ENCODE results near the gene COL25A1.

- TF ChIP-seq CTCF (IDR thresholded peaks at IDR 0.05) (no peak), POLR2A (IDR thresholded peaks at IDR 0.05) (no peak), EP300 (IDR thresholded peaks at IDR 0.05) (no peak), POLR2AphosphoS5 (IDR thresholded peaks at IDR 0.05) (no peak)
These were observed 488.1 kb downstream of the COL25A1 start for GRCh38 chr4:108814326-108814725.

All from upper lobe of left lung (tissue), 4 donors.